Smooth muscle cell (in vitro differentiated cells): Measurements from ENCODE around the gene TSPAN31. TPM values are rescaled to one million over a fixed set of nuclear protein-coding genes. Genes with fewer than 3 reads are reported as not detected.

Experiments used
- DNase-seq: peaks from one replicate; lab custom pipeline; 2025; ENCODE audit not compliant: unreplicated experiment; lab: John Stamatoyannopoulos, UW
- H2AFZ ChIP-seq: fragments of 200-600 bp; sonication (generic); 2 replicates; pipeline ENCODE4 v1.6.0; 2016; ENCODE audit warnings: antibody characterized with exemption, low read depth, mild to moderate bottlenecking
- H3F3A ChIP-seq: fragments of 200-600 bp; sonication (generic); 2 replicates; pipeline ENCODE4 v1.6.0; 2017; ENCODE audit warnings: antibody characterized with exemption, low read depth
- H3K27ac ChIP-seq: fragments of 200-600 bp; sonication (generic); 2 replicates; pipeline ENCODE4 v1.5.1; 2016; ENCODE audit warnings: low read depth, mild to moderate bottlenecking
- H3K27me3 ChIP-seq: fragments of 200-600 bp; sonication (generic); 2 replicates; pipeline ENCODE4 v1.6.1; 2016; ENCODE audit warnings: low read depth, mild to moderate bottlenecking
- H3K36me3 ChIP-seq: fragments of 200-600 bp; sonication (generic); 2 replicates; pipeline ENCODE4 v1.5.1; 2016; ENCODE audit warnings: low read depth
- H3K4me1 ChIP-seq: fragments of 200-600 bp; sonication (generic); 2 replicates; pipeline ENCODE4 v1.5.1; 2016; ENCODE audit warnings: low read depth
- H3K4me2 ChIP-seq: fragments of 200-600 bp; sonication (generic); 2 replicates; pipeline ENCODE4 v1.6.0; 2016; ENCODE audit warnings: mild to moderate bottlenecking
- H3K4me3 ChIP-seq: fragments of 200-600 bp; sonication (generic); 2 replicates; pipeline ENCODE4 v1.5.1; 2016; ENCODE audit warnings: mild to moderate bottlenecking
- H3K79me2 ChIP-seq: fragments of 200-600 bp; sonication (generic); 2 replicates; pipeline ENCODE4 v1.6.0; 2016; ENCODE audit warnings: low read depth, mild to moderate bottlenecking
- H3K9ac ChIP-seq: fragments of 200-600 bp; sonication (generic); 2 replicates; pipeline ENCODE4 v1.6.0; 2016; ENCODE audit warnings: low read depth
- H3K9me3 ChIP-seq: fragments of 200-600 bp; sonication (generic); replicated peaks from 2 replicates; pipeline ENCODE4 v1.5.1; 2016; ENCODE audit warnings: low read depth
- H4K20me1 ChIP-seq: fragments of 200-600 bp; sonication (generic); 2 replicates; pipeline ENCODE4 v1.6.0; 2016; ENCODE audit warnings: low read depth
- WGBS: methylation state at CpG from one replicate; pipeline ENCODE4 v1.1.7; 2016; ENCODE audit warnings: low lambda C conversion rate; 5-methylcytosine and 5-hydroxymethylcytosine counted together
- polyA plus RNA-seq: library from polyadenylated mRNA; unstranded; fragments of >200 nt; fragmentation: Nextera tagmentation; extraction: Ambion mirVana; gene quantifications from 2 replicates; pipeline ENCODE4 v1.2.1, GENCODE V29; 2016
- total RNA-seq: library from RNA; depleted of rRNA; stranded (reverse); fragments of >200 nt; gene quantifications from 2 replicates; pipeline ENCODE4 v1.2.3, GENCODE V29; 2014
- TF ChIP-seq, protein P1 (sequence below): fragments of 200-600 bp; sonication (generic); IDR thresholded peaks from 2 replicates; pipeline ENCODE4 v1.5.1; 2017; ENCODE audit warnings: borderline replicate concordance, mild to moderate bottlenecking, antibody characterized with exemption; ENCODE audit not compliant: insufficient read depth, poor library complexity, severe bottlenecking

The TSPAN31 gene
- total and polyA plus RNA-seq, 2 experiments from 2014 or later, result 55.1 to 68.0 TPM

GRCh38 chr12:57755194-57755453 is 10.3 kb downstream of the TSPAN31 start:
- DNase-seq, result no peak
- H3K27ac ChIP-seq, result no peak overlapping the region
- peak overlapping the region; percentile 63 for H3K4me3 ChIP-seq
- peaks cover 7% of the 10 kb centered on the region for H3F3A ChIP-seq
- TF ChIP-seq, protein P1, sequence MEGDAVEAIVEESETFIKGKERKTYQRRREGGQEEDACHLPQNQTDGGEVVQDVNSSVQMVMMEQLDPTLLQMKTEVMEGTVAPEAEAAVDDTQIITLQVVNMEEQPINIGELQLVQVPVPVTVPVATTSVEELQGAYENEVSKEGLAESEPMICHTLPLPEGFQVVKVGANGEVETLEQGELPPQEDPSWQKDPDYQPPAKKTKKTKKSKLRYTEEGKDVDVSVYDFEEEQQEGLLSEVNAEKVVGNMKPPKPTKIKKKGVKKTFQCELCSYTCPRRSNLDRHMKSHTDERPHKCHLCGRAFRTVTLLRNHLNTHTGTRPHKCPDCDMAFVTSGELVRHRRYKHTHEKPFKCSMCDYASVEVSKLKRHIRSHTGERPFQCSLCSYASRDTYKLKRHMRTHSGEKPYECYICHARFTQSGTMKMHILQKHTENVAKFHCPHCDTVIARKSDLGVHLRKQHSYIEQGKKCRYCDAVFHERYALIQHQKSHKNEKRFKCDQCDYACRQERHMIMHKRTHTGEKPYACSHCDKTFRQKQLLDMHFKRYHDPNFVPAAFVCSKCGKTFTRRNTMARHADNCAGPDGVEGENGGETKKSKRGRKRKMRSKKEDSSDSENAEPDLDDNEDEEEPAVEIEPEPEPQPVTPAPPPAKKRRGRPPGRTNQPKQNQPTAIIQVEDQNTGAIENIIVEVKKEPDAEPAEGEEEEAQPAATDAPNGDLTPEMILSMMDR, result no peak
- H3K27me3 ChIP-seq, result peaks cover 35% of the 10 kb centered on the region
- H3K4me2 ChIP-seq, result peak overlapping the region; percentile 94
- H2AFZ ChIP-seq, result no peak overlapping the region
- H3K36me3 ChIP-seq, result no peaks in the 10 kb centered on the region
- H3K79me2 ChIP-seq, result peaks cover 15% of the 10 kb centered on the region
- H3K9me3 ChIP-seq, result no peaks in the 10 kb centered on the region
- peaks cover 6% of the 10 kb centered on the region for H4K20me1 ChIP-seq
- H3K9ac ChIP-seq, result no peak overlapping the region
- peaks cover 23% of the 10 kb centered on the region for H3K4me1 ChIP-seq
- WGBS, result 2% methylated on average over 17 of the region's 34 CpGs

DNA sequence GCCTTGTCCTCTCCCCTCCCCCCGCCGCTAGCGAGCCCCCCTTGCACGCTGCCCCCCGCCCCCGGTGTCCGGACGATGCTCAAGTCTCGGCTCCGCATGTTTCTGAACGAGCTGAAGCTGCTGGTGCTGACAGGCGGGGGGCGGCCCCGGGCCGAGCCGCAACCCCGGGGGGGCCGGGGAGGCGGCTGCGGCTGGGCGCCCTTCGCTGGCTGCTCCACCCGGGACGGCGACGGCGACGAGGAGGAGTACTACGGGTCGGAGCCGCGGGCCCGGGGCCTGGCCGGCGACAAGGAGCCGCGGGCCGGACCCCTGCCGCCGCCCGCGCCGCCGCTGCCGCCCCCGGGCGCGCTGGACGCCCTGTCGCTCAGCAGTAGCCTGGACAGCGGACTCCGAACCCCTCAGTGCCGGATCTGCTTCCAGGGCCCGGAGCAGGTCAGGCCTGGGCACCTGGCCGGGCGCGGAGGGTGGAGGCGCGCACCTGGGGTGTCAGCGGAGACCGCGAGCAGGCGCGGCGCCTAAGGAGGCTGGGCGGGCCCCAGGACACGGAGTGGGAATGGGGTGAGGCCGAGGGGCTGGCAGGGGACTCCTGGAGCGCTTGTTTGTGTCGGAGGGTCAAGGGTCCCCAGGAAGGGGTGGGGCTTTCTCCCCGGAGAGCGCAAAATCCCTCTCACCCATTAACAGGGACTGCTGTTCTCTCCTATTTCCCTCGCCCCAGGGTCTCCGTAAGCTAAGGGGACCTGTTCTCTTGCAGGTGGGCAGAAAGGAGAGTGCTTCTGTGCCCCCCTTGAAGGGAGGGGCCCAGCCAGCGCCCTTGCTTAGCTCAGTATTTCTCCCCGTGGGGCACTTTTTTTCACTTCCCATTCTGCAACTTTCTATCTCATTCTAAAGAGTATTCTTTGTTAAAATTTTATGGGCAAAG is 10.9 kb downstream of the TSPAN31 start:
- TF ChIP-seq, protein P1, result no peak
- peaks cover 35% of the 10 kb centered on the region for H3K27me3 ChIP-seq
- no peak for DNase-seq
- peaks cover 10% of the 10 kb centered on the region for H4K20me1 ChIP-seq
- H3K9me3 ChIP-seq, result no peaks in the 10 kb centered on the region
- no peak overlapping the region for H3K27ac ChIP-seq
- no peaks in the 10 kb centered on the region for H3K36me3 ChIP-seq
- WGBS, result 1% methylated on average over 57 of the region's 76 CpGs
- H3F3A ChIP-seq, result peaks cover 7% of the 10 kb centered on the region
- H3K79me2 ChIP-seq, result peaks cover 9% of the 10 kb centered on the region
- H2AFZ ChIP-seq, result no peak overlapping the region
- peak overlapping the region; percentile 63 for H3K4me3 ChIP-seq
- H3K4me1 ChIP-seq, result peaks cover 23% of the 10 kb centered on the region
- H3K9ac ChIP-seq, result no peak overlapping the region
- H3K4me2 ChIP-seq, result peak overlapping the region; percentile 94

DNA sequence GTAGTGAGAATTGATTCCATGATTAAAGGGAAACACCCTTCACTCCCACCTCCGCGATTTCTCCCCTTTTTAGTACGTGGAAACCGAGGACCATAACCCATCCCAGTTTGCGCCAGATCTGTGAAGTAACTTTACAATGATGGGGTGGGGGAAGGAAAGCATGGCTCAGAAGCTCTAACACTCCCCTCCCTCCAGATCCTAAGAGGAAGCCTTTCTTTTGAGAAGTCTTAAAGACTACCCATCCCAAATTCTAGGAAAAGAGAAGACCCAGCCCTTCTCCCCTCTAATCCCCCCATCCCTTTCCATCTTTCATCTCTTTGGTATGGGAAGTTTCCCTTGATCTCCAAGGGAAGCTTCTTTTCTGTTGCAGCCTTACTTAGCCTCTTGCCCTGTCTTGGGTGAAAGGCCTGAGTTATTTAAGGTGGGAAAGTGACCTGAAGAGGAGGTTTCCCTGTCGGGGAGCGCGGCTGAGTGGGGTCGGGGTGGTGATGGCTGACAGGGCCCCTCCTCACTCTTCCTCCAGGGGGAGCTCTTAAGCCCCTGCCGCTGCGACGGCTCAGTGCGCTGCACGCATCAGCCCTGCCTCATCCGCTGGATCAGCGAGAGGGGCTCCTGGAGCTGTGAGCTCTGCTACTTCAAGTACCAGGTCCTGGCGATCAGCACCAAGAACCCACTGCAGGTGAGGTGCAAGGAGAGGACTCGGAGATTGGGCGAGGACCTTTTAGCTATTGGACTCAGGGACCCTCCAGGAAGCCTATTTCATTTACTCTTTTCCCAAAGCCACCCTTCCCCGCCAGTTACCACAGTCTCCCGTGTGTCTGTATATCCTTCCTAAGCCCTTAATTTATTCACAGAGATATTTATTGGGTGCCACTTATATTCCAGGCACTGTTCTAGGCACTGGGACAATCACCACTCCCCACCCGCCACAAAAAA is 11.8 kb downstream of the TSPAN31 start:
- Histone ChIP-seq H3K4me2 (peak overlapping the region; percentile 94), H3K36me3 (no peaks in the 10 kb centered on the region), H3K79me2 (no peaks in the 10 kb centered on the region), H3K4me1 (peaks cover 20% of the 10 kb centered on the region), H3K27me3 (peaks cover 40% of the 10 kb centered on the region), H3K9me3 (no peaks in the 10 kb centered on the region), H3K27ac (no peak overlapping the region), H2AFZ (no peak overlapping the region), H4K20me1 (peaks cover 10% of the 10 kb centered on the region), H3K4me3 (peak overlapping the region; percentile 63), H3F3A (peaks cover 7% of the 10 kb centered on the region), H3K9ac (no peak overlapping the region)
- TF ChIP-seq, protein P1, result peak; percentile 60
- WGBS, result 17% methylated on average over 22 of the region's 22 CpGs
- DNase-seq, result no peak
